Liver (tissue), 9 donors: Measurements from ENCODE around the gene NUP153. TPM values are rescaled to one million over a fixed set of nuclear protein-coding genes. Genes with fewer than 3 reads are reported as not detected.

Source experiments
- DNase-seq: peaks from one replicate; pipeline ENCODE4 v3.0.0-alpha.2; 2017; ENCODE audit warnings: low spot score
- H3K27ac ChIP-seq, 2 donors: one replicate each; pipeline ENCODE4 v1.7.0; 2013; ENCODE audit warnings: inconsistent platforms in 2 of 2, low read length in 2 of 2, control low read depth in 1 of 2, low read depth in 1 of 2, mild to moderate bottlenecking in 1 of 2
- H3K27me3 ChIP-seq, 4 donors: one replicate each; pipeline versions ENCODE4 v1.6.1 to v1.7.0; 2013; ENCODE audit warnings: low read length in 3 of 4, inconsistent platforms in 1 of 4, mild to moderate bottlenecking in 1 of 4, moderate library complexity in 1 of 4; ENCODE audit not compliant: control insufficient read depth in 4 of 4, insufficient read depth in 4 of 4
- H3K36me3 ChIP-seq, 4 donors: one replicate each; pipeline versions ENCODE4 v1.6.1 to v1.7.0; 2013; ENCODE audit warnings: low read length in 3 of 4, mild to moderate bottlenecking in 3 of 4, low read depth in 1 of 4, moderate library complexity in 1 of 4; ENCODE audit not compliant: control insufficient read depth in 4 of 4, insufficient read depth in 3 of 4
- H3K4me1 ChIP-seq, 4 donors: one replicate each; pipeline versions ENCODE4 v1.6.1 to v1.7.0; 2013; ENCODE audit warnings: low read length in 3 of 4, mild to moderate bottlenecking in 3 of 4, moderate library complexity in 1 of 4; ENCODE audit not compliant: control insufficient read depth in 4 of 4, insufficient read depth in 4 of 4
- H3K4me3 ChIP-seq, 3 donors: one replicate each; pipeline versions ENCODE4 v1.6.1 to v1.7.0; 2013; ENCODE audit warnings: low read length in 3 of 3, control low read depth in 1 of 3, low read depth in 1 of 3, mild to moderate bottlenecking in 1 of 3
- H3K9ac ChIP-seq, 2 donors: one replicate each; pipeline ENCODE4 v1.7.0; 2013; ENCODE audit warnings: low read length in 2 of 2, mild to moderate bottlenecking in 2 of 2, moderate library complexity in 2 of 2, control low read depth in 1 of 2, low read depth in 1 of 2
- H3K9me3 ChIP-seq, 4 donors: one replicate each; pipeline versions ENCODE4 v1.6.1 to v1.7.0; 2013; ENCODE audit warnings: low read length in 3 of 4; ENCODE audit not compliant: control insufficient read depth in 4 of 4
- ATF3 ChIP-seq: IDR thresholded peaks from 2 replicates; pipeline ENCODE4 v1.6.1; 2016; ENCODE audit warnings: antibody characterized with exemption
- CTCF ChIP-seq: fragments of 150-350 bp; IDR thresholded peaks from 2 replicates; pipeline ENCODE4 v1.5.1; 2017; ENCODE audit warnings: improper control_type of control experiment, low read depth, low read length; ENCODE audit not compliant: missing input control
- EGR1 ChIP-seq, 2 donors: IDR thresholded peaks; 2 replicates each; pipeline ENCODE4 v1.6.1; 2016 to 2018; ENCODE audit warnings: antibody characterized with exemption in 2 of 2, low read depth in 2 of 2
- FOXA1 ChIP-seq: IDR thresholded peaks from 2 replicates; pipeline ENCODE4 v1.6.1; 2016; ENCODE audit warnings: antibody characterized with exemption
- FOXA2 ChIP-seq: IDR thresholded peaks from 2 replicates; pipeline ENCODE4 v1.6.1; 2016; ENCODE audit warnings: antibody characterized with exemption
- GABPA ChIP-seq, 2 donors: IDR thresholded peaks in 1 of 2; conservative IDR thresholded peaks in 1 of 2; 2 replicates each; pipeline ENCODE4 v1.6.1; 2016; ENCODE audit warnings: antibody characterized with exemption in 2 of 2, mild to moderate bottlenecking in 1 of 2, moderate library complexity in 1 of 2
- JUND ChIP-seq, 2 donors: IDR thresholded peaks; 2 replicates each; pipeline ENCODE4 v1.6.1; 2016; ENCODE audit warnings: antibody characterized with exemption in 2 of 2
- MAX ChIP-seq: IDR thresholded peaks from 2 replicates; pipeline ENCODE4 v1.6.1; 2016; ENCODE audit warnings: antibody characterized with exemption
- NR2F2 ChIP-seq: IDR thresholded peaks from 2 replicates; pipeline ENCODE4 v1.6.1; 2016; ENCODE audit warnings: antibody characterized with exemption
- RAD21 ChIP-seq, 2 donors: IDR thresholded peaks; 2 replicates each; pipeline ENCODE4 v1.6.1; 2016; ENCODE audit warnings: antibody characterized with exemption in 2 of 2, mild to moderate bottlenecking in 2 of 2
- REST ChIP-seq: IDR thresholded peaks from 2 replicates; pipeline ENCODE4 v1.6.1; 2016; ENCODE audit warnings: antibody characterized with exemption, mild to moderate bottlenecking
- RXRA ChIP-seq, 2 donors: IDR thresholded peaks; 2 replicates each; pipeline ENCODE4 v1.6.1; 2017 to 2018; ENCODE audit warnings: antibody characterized with exemption in 2 of 2, mild to moderate bottlenecking in 1 of 2
- SP1 ChIP-seq: IDR thresholded peaks from 2 replicates; pipeline ENCODE4 v1.6.1; 2018; ENCODE audit warnings: antibody characterized with exemption, mild to moderate bottlenecking
- TAF1 ChIP-seq: conservative IDR thresholded peaks from 2 replicates; pipeline ENCODE4 v1.6.1; 2016; ENCODE audit warnings: antibody characterized with exemption, mild to moderate bottlenecking
- WGBS: extraction: QIAGEN DNeasy Blood & Tissue Kit; methylation state at CpG from one replicate; pipeline ENCODE4 v1.1.7; 2013; 5-methylcytosine and 5-hydroxymethylcytosine counted together
- polyA plus RNA-seq, 2 donors: library from polyadenylated mRNA; stranded (reverse) in 1 of 2; unstranded in 1 of 2; fragments of 200-250 nt in 1 of 2; fragments of >200 nt in 1 of 2; fragmentation: Nextera tagmentation in 1 of 2; extraction: Ambion mirVana in 1 of 2; gene quantifications; one replicate each; pipeline versions ENCODE4 v1.2.1 to v1.2.3, GENCODE V29; 2013 to 2015
- total RNA-seq, 2 donors: library from RNA; depleted of rRNA; stranded (reverse); fragments of >200 nt; gene quantifications; one replicate each; pipeline ENCODE4 v1.2.3, GENCODE V29; 2014
- donor health status: healthy.
- donor health status: healthy.
- donor health status: healthy.
- donor health status: healthy.
- donor health status: healthy.

Gene NUP153
- total and polyA plus RNA-seq, 4 donors, result 5.1 to 42.4 (median 14.4) TPM

- Histone ChIP-seq H3K27me3 (no peaks in the 10 kb centered on the region), H3K9ac (no peak overlapping the region), H3K27ac (no peak overlapping the region), H3K4me3 (no peak overlapping the region), H3K9me3 (no peaks in the 10 kb centered on the region), H3K36me3 (no peaks in the 10 kb centered on the region), H3K4me1 (peaks cover 7 to 20% (median 14%) of the 10 kb centered on the region in 4 donors)
- no peak for DNase-seq
- TF ChIP-seq ATF3, result no peak
- TF ChIP-seq RXRA (IDR thresholded peaks at IDR 0.05), result no peak
- 89% methylated on average over 14 of the region's 14 CpGs for WGBS
These were observed 6.0 kb downstream of the NUP153 start for GRCh38 chr6:17700421-17701416.

GRCh38 chr6:17691925-17692538 is 14.7 kb downstream of the NUP153 start:
- no peak for DNase-seq
- H3K9me3 ChIP-seq, result no peaks in the 10 kb centered on the region
- no peaks in the 10 kb centered on the region for H3K4me1 ChIP-seq
- H3K36me3 ChIP-seq, result peaks cover 0 to 4% (median 0%) of the 10 kb centered on the region in 4 donors
- H3K4me3 ChIP-seq, result no peak overlapping the region
- TF ChIP-seq EGR1 (IDR thresholded peaks at IDR 0.05; ENCODE audit: low read depth in 2 of 2) (no peak), JUND (IDR thresholded peaks at IDR 0.05) (no peak), NR2F2 (no peak), FOXA2 (no peak), FOXA1 (no peak), TAF1 (no peak), MAX (no peak), CTCF (no peak)
- H3K9ac ChIP-seq, result no peak overlapping the region
- H3K27ac ChIP-seq, result no peak overlapping the region
- H3K27me3 ChIP-seq, result no peaks in the 10 kb centered on the region
- 92% methylated on average over 4 of the region's 4 CpGs for WGBS

- no peak for DNase-seq
- H3K9ac ChIP-seq, result no peak overlapping the region
- H3K4me3 ChIP-seq, result no peak overlapping the region
- 94% methylated on average over 2 of the region's 2 CpGs for WGBS
- no peak overlapping the region for H3K27ac ChIP-seq
- H3K4me1 ChIP-seq, result no peaks in the 10 kb centered on the region
- no peaks in the 10 kb centered on the region for H3K27me3 ChIP-seq
- no peaks in the 10 kb centered on the region for H3K9me3 ChIP-seq
- H3K36me3 ChIP-seq, result peaks cover 0 to 7% (median under 1%) of the 10 kb centered on the region in 4 donors
- TF ChIP-seq RAD21 (IDR thresholded peaks at IDR 0.05) (no peak), REST (no peak), SP1 (no peak), TAF1 (no peak), MAX (no peak), ATF3 (no peak), FOXA1 (no peak), CTCF (no peak), EGR1 (IDR thresholded peaks at IDR 0.05; ENCODE audit: low read depth in 2 of 2) (no peak), GABPA (IDR thresholded peaks at IDR 0.05 in 1 of 2, conservative IDR thresholded peaks at IDR 0.05 in 1 of 2) (no peak)
These were observed 18.2 kb downstream of the NUP153 start for GRCh38 chr6:17688481-17688880.
